Astrocyte (in vitro differentiated cells and primary cell): ENCODE results near the gene CLEC16A. TPM values are rescaled to one million over a fixed set of nuclear protein-coding genes. Genes with fewer than 3 reads are reported as not detected.
A peak's percentile ranks its signal among the peaks of the same experiment; 100 is the strongest.

Experiments
- DNase-seq: peaks from one replicate; pipeline ENCODE4 v3.0.0-alpha.2; 2010; ENCODE audit warnings: low read depth
- FAIRE-seq: peaks from 2 replicates; lab custom pipeline; 2011; peaks lifted over from hg19 to GRCh38; lab: Jason Lieb, UNC
- H2AFZ ChIP-seq: 2 replicates; pipeline ENCODE4 v1.6.0; 2012; ENCODE audit warnings: low read depth, low read length, inconsistent platforms
- H3K27ac ChIP-seq: 2 replicates; pipeline ENCODE4 v1.5.1; 2011; ENCODE audit warnings: low read depth, low read length, inconsistent platforms
- H3K27me3 ChIP-seq: 2 replicates; pipeline ENCODE4 v1.6.0; 2011; ENCODE audit warnings: low read length, inconsistent platforms; ENCODE audit not compliant: insufficient read depth
- H3K36me3 ChIP-seq: 2 replicates; pipeline ENCODE4 v1.5.1; 2011; ENCODE audit warnings: low read length, inconsistent platforms; ENCODE audit not compliant: insufficient read depth
- H3K4me1 ChIP-seq: 2 replicates; pipeline ENCODE4 v1.5.1; 2011; ENCODE audit warnings: low read length, inconsistent platforms; ENCODE audit not compliant: insufficient read depth
- H3K4me2 ChIP-seq: 2 replicates; pipeline ENCODE4 v1.6.0; 2012; ENCODE audit warnings: low read length, inconsistent platforms
- H3K4me3 ChIP-seq: 2 replicates; pipeline ENCODE4 v1.5.1; 2011; ENCODE audit warnings: low read depth, mild to moderate bottlenecking, low read length, inconsistent platforms; ENCODE audit not compliant: insufficient read depth
- H3K79me2 ChIP-seq: 2 replicates; pipeline ENCODE4 v1.6.0; 2012; ENCODE audit warnings: mild to moderate bottlenecking, low read length, inconsistent platforms; ENCODE audit not compliant: insufficient read depth
- H3K9ac ChIP-seq: 2 replicates; pipeline ENCODE4 v1.6.0; 2012; ENCODE audit warnings: mild to moderate bottlenecking, low read length, inconsistent platforms
- H3K9me3 ChIP-seq: 2 replicates; pipeline ENCODE4 v1.5.1; 2012; ENCODE audit warnings: low read depth, mild to moderate bottlenecking, low read length, inconsistent platforms; ENCODE audit not compliant: insufficient read depth
- H4K20me1 ChIP-seq: 2 replicates; pipeline ENCODE4 v1.6.0; 2012; ENCODE audit warnings: low read length, inconsistent platforms; ENCODE audit not compliant: insufficient read depth
- H3K27ac Mint-ChIP-seq: one replicate; pipeline ENCODE4 v1.8.0; 2021; ENCODE audit warnings: mild to moderate bottlenecking, mixed read lengths; ENCODE audit not compliant: unreplicated experiment
- H3K27me3 Mint-ChIP-seq: one replicate; pipeline ENCODE4 v1.8.0; 2021; ENCODE audit warnings: low read depth, mixed read lengths; ENCODE audit not compliant: unreplicated experiment
- H3K36me3 Mint-ChIP-seq: one replicate; pipeline ENCODE4 v1.8.0; 2021; ENCODE audit warnings: low read depth, mixed read lengths; ENCODE audit not compliant: unreplicated experiment
- H3K4me1 Mint-ChIP-seq: one replicate; pipeline ENCODE4 v1.8.0; 2021; ENCODE audit warnings: low read depth, mixed read lengths; ENCODE audit not compliant: unreplicated experiment
- H3K4me3 Mint-ChIP-seq: one replicate; pipeline ENCODE4 v1.8.0; 2021; ENCODE audit warnings: mild to moderate bottlenecking, moderate library complexity, mixed read lengths; ENCODE audit not compliant: unreplicated experiment
- H3K9me3 Mint-ChIP-seq: one replicate; pipeline ENCODE4 v1.8.0; 2021; ENCODE audit warnings: mild to moderate bottlenecking, mixed read lengths; ENCODE audit not compliant: unreplicated experiment
- EZH2 ChIP-seq: IDR thresholded peaks from 2 replicates; pipeline ENCODE4 v1.6.1; 2012; ENCODE audit warnings: mild to moderate bottlenecking, low read length, inconsistent platforms; ENCODE audit not compliant: insufficient read depth
- total RNA-seq: library from RNA; stranded (reverse); gene quantifications from 2 replicates; pipeline ENCODE4 v1.2.1, GENCODE V29; 2021
- TF ChIP-seq, protein P1 (sequence below): IDR thresholded peaks from 2 replicates; pipeline ENCODE4 v1.5.1; 2011; ENCODE audit warnings: low read depth, mild to moderate bottlenecking, inconsistent platforms, low read length, moderate library complexity; ENCODE audit not compliant: insufficient read depth

The CLEC16A gene
- total RNA-seq, 1 donor from 2014 or later, result 31.7 TPM

DNA sequence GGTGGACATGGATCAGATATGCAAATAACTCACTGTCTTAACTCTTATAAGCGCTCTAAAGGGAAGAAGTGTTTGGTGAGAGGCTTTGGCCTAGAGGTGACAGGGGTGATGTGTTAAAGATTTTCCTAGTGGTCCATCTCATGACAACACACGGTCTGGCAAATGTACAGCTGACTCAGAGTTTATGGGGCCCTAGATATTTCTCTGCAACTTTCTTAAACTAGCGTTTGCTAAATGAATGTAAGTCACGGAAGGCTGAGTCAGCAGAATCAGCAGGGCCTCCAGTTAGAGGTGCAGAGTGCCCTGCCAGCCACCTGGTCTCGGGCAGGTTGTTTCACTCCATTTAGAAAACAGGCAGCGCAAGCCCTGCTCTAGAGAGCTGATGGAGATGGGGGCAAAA is 40.1 kb downstream of the CLEC16A start:
- H3K27ac ChIP-seq, result no peak overlapping the region
- peaks cover 21% of the 10 kb centered on the region for H3K36me3 Mint-ChIP-seq
- DNase-seq (peak; percentile 60), FAIRE-seq (no peak)
- no peak overlapping the region for H3K4me3 Mint-ChIP-seq
- H3K9me3 ChIP-seq, result no peaks in the 10 kb centered on the region
- peaks cover 6% of the 10 kb centered on the region for H3K4me1 Mint-ChIP-seq
- H4K20me1 ChIP-seq, result no peaks in the 10 kb centered on the region
- no peaks in the 10 kb centered on the region for H3K79me2 ChIP-seq
- no peaks in the 10 kb centered on the region for H3K27me3 Mint-ChIP-seq
- H3K9me3 Mint-ChIP-seq, result no peaks in the 10 kb centered on the region
- no peak overlapping the region for H2AFZ ChIP-seq
- H3K4me1 ChIP-seq, result peaks cover 5% of the 10 kb centered on the region
- no peak overlapping the region for H3K9ac ChIP-seq
- no peak overlapping the region for H3K27ac Mint-ChIP-seq
- H3K27me3 ChIP-seq, result no peaks in the 10 kb centered on the region
- TF ChIP-seq, protein P1, sequence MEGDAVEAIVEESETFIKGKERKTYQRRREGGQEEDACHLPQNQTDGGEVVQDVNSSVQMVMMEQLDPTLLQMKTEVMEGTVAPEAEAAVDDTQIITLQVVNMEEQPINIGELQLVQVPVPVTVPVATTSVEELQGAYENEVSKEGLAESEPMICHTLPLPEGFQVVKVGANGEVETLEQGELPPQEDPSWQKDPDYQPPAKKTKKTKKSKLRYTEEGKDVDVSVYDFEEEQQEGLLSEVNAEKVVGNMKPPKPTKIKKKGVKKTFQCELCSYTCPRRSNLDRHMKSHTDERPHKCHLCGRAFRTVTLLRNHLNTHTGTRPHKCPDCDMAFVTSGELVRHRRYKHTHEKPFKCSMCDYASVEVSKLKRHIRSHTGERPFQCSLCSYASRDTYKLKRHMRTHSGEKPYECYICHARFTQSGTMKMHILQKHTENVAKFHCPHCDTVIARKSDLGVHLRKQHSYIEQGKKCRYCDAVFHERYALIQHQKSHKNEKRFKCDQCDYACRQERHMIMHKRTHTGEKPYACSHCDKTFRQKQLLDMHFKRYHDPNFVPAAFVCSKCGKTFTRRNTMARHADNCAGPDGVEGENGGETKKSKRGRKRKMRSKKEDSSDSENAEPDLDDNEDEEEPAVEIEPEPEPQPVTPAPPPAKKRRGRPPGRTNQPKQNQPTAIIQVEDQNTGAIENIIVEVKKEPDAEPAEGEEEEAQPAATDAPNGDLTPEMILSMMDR, result no peak
- TF ChIP-seq EZH2, result no peak
- H3K4me3 ChIP-seq, result no peak overlapping the region
- H3K4me2 ChIP-seq, result no peak overlapping the region
- H3K36me3 ChIP-seq, result peaks cover 4% of the 10 kb centered on the region

DNA sequence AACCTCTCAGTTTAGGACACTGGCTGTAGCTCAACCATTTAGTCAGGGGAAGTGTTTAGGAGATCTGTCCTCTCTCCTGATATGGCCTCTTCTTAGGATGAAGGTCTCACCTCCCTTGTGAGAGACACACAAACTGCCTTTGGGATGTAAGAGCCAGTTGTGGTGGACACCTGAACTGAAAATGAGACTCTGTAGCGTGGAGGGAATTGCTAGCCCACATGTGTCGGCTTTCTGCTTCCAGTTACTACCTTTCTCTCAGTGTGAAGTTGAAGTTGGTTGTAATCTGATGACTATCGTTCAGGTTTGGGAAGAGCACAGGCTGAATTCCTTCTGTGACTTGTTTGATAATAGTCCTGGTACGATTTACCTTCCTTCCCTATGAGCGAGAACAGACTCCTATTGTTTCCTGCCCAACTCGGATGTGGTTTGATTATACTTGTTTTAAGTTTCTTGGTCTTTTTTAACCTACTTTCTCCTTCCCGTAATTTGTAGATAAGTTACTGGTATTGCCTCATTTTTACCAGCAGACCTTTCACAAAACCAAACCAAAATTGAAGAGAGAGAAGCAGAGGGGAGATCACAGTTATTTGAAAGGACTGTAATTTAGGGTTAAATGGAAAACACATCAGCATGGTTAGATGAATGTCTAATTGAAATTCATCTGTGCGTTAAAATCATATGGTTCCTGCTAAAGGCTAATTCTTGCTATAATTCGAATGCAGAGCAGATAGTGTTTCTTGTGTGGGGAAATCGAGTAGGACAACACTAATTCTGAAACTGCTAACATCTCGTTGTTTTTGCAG is 43.2 kb downstream of the CLEC16A start:
- H3K36me3 Mint-ChIP-seq, result peaks cover 15% of the 10 kb centered on the region
- H3K27ac ChIP-seq, result no peak overlapping the region
- no peaks in the 10 kb centered on the region for H3K27me3 Mint-ChIP-seq
- no peak overlapping the region for H3K4me3 ChIP-seq
- H3K9ac ChIP-seq, result no peak overlapping the region
- H3K9me3 Mint-ChIP-seq, result no peaks in the 10 kb centered on the region
- H4K20me1 ChIP-seq, result no peaks in the 10 kb centered on the region
- peak overlapping the region; percentile 4 for H3K4me2 ChIP-seq
- no peak overlapping the region for H3K27ac Mint-ChIP-seq
- no peaks in the 10 kb centered on the region for H3K79me2 ChIP-seq
- H3K4me1 Mint-ChIP-seq, result peaks cover 23% of the 10 kb centered on the region
- no peak for FAIRE-seq
- no peaks in the 10 kb centered on the region for H3K27me3 ChIP-seq
- H3K4me3 Mint-ChIP-seq, result no peak overlapping the region
- no peak for TF ChIP-seq EZH2
- TF ChIP-seq, protein P1, result no peak
- DNase-seq, result peak; percentile 55
- peaks cover 22% of the 10 kb centered on the region for H3K4me1 ChIP-seq
- H3K9me3 ChIP-seq, result no peaks in the 10 kb centered on the region
- H2AFZ ChIP-seq, result no peak overlapping the region
- peaks cover 4% of the 10 kb centered on the region for H3K36me3 ChIP-seq
